Activated T-cell treated with anti-CD3 and anti-CD28 coated beads for 48 hours (primary cell): ENCODE measurements around the gene ZNF302.
"Not testable (repeated sequence)": the region's sequence is repeated elsewhere in the genome, so short reads cannot be mapped to it uniquely, and the experiment has no call there.

Experiments
- DNase-seq: peaks from one replicate; pipeline ENCODE4 v3.0.0-alpha.2; 2020; ENCODE audit warnings: low read depth

The ZNF302 gene

DNA sequence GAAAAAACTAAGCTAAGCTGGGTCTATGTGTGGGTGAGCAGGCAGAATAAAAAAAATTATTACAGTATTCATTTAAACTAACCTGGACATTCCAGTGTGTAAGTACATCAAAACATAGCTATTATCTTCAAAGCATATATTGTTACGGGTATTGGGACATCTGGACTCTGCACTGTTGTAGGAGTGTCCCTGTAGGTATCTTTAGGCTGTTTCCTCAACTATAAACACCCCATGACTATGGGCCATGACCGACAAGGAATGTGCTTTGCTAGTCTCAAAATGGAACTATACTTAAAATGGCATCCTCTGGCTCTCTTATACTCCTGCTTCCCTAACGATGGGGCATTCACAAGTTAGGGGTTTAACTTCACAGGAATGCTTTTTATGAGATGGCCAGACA, 3.9 kb upstream of the ZNF302 start:
- DNase-seq, result no peak

DNA sequence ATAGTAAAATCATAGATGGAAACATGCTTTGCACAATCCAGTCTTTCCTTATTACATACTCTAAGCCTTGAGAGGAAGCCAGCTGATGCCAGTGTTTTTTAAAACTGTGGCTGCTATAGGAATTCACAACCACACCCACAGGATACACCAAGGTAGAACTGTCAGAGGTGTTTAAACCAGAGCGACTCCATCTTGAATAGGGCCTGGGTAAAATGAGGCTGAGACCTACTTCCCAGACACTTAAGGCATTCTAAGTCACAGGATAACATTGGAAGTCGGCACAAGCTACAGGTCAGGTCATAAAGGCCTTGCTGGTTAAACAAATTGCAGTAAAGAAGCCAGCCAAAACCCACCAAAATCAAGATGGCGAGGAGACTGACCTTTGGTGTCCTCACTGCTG, 2.2 kb upstream of the ZNF302 start:
- DNase-seq, result no peak

DNA sequence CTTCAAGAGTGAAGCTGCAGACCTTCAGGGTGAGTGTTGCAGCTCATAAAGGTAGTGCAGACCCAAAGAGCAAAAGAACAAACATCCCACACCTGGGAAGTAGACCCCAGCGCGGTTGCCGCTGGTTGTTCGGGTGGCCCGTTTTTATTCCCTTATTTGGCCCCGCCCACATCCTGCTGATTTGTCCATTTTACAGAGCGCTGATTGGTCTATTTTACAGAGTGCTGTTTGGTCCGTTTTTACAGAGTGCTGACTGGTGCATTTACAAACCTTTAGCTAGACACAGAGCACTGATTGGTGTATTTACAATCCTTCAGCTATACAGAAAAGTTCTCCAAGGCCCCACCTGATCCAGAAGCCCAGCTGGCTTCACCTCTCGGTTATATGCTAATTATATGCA, 1.6 kb upstream of the ZNF302 start:
- no peak for DNase-seq

DNA sequence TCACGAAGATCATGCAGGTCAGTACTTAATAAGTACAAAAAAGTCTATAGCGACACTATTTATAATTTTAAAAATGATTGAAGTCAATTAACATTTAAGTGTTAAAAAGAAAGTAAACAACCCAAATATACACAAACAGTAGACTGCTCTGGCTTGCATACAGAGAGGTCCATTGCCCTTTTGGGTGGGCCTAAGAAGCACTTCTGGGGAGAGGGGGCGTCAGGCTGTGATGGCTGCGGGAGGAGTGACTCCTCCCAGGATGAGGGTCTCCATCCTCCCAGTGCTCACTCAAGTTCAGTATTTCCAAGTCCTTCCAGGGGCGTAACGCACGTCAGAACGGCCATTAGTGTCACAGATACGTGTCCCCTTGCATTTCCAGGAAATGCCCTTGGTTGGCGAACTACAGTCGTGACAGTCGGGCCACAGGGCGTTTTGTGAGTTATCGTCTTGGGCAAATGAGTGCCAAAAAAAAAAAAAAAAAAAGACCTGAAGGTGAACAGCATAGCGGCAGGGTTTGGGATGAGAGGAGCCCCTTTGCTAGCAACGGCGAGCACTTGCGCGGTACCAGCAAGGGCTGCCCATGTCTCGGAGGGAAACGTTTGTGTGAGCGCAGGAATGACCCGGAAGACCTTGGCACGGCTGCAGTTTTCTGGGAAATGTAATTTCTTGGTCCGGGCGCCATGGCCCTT, 637 bp upstream of the ZNF302 start, which contains the start of gene SCGB2B2:
Gene SCGB2B2, minus strand, starts transcription at position 463 of the 689 bp plus-strand sequence. CDS start 82,596 bp downstream, outside the sequence.
- peak; percentile 43 for DNase-seq

DNA sequence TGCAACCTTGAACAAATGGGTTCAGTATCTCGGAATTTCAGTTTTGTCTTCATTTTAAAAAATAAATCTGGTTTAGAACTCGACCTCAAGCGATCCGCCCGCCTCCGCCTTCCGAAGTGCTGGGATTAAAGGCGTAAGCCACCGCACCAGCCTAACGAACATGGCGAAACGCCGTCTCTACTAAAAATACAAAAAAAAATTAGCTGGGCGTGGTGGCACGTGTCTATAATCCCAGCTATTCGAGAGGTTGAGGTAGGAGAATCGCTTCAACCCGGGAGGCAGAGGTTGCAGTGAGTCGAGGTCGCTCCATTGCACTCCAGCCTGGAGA, 571 bp downstream of the ZNF302 start:
- no peak for DNase-seq

DNA sequence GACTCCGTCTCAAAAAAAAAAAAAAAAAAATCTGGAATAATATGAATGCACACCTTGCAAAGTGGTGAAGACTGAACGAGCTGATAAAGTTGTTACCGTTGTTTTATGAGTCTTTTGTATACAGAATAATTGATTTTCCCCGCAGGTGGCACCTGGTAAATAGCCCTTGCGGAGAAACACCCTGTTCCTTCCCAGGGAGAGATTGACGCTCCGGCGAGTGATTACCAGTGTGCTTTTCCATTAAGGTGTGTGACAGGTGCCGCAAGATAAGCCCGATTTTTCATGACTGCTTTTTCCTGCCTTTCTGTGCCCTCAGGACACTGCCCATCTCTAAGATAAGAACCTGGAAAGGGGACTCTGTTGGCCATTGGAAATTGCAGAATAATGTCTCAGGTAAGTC, 943 bp downstream of the ZNF302 start:
- no peak for DNase-seq

DNA sequence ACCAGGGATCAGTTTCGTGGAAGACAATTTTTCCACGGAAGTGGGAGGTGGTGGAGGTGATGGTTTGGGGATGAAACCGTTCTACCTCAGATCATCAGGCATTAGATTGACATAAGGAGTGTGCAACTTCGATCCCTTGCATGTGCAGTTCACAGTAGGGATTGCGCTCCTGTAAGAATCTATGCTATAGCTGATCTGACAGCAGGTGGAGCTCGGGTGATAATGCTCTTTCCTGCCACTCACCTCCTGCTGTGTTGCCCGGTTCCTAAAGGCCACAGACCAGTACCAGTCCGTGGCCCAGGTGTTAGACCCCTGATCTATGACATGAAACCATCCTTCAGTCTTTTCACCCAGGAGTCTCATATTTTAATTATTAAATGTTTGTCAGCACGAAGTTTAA, 4.0 kb downstream of the ZNF302 start:
- DNase-seq, result no peak

DNA sequence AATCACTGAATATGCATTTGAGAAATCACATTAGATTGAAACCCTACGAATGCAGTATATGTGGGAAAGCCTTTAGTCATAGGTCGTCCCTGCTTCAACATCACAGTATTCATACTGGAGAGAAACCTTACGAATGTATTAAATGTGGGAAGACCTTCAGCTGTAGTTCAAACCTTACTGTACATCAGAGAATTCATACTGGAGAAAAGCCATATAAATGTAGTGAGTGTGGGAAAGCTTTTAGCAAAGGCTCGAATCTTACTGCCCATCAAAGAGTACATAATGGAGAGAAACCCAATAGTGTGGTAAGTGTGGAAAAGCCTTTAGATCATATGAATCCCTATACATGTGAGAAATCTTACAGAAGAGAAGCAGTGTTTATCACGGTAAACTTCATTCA, 7.8 kb downstream of the ZNF302 start:
- DNase-seq, result not testable (repeated sequence)

DNA sequence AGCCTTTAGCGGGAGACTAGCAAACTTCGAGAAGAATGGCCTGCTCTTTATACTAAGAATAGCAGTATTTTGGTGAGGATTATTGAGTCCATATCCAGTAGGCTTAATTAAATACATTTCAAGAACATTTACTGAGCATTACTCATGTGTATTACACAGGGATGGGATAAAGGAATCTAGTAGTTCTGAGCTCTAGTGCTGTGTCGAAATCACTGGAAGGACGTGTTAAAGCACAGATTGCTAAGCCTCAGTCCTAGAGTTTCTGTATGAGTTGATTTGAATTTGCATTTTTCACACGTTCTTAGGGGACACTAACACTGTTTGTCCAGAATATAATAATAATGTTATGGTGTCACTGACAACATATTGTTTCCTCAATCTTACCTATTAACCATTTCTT, 9.0 kb downstream of the ZNF302 start:
- no peak for DNase-seq

DNA sequence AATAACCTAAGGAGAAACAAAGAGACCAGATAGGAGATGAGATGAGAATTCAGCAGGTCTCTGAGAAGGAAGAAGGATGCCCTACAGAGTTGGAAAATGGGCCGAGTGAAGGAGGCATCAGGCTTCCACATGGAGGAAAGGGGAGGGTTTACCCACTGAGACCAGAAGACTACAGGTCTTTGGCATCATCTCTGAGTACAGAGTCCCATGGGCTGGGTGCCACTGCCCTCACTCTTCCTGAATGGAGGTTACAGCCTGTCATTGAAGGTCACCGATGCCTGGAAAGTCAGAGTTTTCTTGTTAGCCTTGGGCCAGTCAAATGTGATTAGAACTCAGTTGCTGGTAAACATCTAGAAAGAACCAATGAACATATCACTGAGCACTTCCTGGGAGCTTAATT, 9.9 kb downstream of the ZNF302 start:
- DNase-seq, result no peak

DNA sequence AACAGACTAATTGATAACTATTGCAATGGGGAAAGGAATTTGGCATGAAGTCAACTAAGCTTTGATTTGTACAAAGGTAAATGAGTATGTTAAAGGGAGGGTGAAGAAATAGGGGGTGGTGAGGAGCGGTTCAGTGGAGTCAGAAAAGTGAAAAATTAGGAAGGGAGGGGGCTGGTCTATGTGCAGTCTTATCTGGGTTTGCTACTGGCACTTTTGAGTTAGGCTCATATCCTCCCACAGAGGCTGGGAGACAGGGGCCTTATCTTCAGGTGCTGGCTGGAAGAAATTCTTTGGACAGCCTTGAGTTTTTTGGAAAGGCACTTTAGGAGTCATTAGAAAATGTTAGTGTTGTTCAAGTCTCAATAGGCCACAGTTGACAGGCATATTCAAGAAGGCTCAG, 11.1 kb downstream of the ZNF302 start:
- DNase-seq, result no peak

DNA sequence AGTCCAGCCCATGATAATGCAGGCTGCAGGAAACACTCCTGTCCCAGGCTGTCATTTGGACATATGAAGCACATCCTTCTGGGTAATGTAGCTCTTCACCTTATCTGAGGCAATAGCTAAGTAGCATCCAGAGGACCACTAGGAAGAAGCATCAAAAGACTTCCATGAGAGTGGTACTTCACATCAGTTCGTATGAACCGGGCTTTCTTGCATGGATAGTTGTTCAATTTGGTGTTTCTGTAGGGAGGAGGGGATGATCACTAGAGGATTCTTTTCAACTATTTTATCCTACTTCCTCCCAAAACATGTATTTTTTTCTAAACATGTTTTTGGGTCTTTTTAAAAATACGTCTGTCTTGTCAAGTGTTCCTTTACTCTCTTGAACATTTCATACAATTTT, 12.9 kb downstream of the ZNF302 start:
- no peak for DNase-seq

DNA sequence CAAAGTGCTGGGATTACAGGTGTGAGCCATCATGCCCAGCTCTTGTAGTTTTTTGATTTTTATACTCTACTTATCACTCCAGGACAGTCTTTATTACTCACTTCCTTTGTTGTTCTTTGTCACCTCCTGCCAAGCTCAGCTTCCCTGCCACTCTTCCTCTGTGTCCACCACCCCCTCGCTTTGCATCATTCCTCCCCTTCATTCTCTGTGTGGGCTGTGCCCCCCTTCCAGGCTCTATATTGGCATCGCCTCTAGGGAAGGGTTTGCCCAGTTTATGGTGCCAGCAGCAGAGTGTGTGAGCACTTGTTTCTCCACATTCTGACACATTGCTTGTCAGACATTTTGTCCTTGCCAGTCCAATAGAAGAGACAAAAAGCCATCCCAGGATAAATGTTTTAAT, 15.1 kb downstream of the ZNF302 start:
- no peak for DNase-seq

DNA sequence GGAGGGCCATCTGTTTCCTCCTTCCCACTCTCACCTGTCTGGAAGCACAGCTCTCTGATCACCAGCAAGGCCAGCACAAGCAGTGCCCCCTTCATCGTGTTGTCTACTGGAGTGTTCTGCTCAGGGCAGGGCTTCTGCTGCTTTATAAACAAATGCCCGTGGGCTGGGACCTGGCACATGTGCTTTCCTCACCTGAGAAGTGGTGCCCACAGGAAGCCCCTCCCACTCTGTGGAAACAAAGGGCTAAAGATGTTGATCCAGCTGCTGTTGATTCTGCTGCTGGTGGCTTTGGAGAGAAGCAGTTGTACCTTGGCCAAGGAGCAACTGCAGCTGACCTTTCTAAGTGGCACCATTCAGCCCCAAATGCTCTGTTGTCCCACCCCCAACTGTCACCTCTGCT, 30.2 kb downstream of the ZNF302 start:
- no peak for DNase-seq

DNA sequence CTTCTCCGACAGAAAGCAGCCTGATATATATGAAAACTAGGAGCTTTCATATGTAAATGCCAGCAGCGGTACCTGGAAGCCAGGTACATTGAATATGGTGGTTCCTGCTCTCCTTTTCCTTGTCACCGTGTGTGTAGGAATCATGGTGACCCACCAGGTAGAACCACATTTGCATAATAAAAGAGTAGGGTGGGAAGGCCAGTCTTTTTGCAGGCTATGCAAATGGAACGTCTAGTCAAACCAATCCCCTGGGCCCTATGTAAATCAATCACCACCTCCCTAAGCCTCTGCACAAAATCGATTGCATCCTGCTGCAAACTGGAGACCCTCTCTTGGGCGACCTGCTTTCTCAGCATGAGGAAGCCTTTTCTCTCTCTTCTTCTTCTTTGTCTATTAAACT, 34.4 kb downstream of the ZNF302 start:
- no peak for DNase-seq

DNA sequence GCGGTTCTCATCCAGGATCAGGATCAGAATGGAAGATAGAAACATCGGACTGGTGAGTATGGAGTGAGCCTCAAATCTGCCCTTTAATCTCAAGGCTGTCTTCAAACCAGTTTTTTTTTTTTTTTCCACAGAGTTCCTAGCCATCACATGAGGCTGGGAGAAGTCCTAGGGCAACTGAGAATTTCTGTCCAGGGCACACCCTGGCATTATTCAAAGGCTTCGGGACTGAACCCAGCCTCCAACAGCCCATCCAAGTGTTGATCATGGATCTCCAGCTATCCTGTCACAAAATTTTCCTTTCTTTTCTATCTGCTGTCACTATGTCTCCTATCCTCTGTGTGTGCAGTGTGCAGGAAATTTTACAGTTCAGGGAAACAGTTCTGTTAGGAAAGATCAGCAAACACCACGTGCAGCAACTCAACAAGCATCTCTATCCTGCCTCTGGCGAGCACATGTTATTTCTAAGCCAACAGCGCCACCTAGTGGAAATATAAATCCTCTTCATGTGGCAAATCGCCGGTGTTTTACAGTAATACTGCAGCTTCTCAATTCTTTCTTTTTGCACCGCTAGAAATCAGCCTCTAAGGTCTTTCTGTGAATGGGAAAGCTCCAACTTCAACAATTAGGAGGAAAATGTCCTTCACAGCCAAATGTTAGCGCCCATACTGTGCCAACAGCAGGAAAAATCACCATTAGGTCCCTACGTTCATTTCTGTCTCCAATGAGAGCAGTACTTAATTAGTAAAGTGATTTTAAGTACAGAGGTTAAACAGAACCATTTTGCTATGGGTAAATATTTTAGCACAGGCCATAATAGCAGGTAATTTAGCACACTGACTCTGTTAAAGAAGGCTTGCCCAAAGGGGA, 35.1 kb downstream of the ZNF302 start:
- peak; percentile 22 for DNase-seq

DNA sequence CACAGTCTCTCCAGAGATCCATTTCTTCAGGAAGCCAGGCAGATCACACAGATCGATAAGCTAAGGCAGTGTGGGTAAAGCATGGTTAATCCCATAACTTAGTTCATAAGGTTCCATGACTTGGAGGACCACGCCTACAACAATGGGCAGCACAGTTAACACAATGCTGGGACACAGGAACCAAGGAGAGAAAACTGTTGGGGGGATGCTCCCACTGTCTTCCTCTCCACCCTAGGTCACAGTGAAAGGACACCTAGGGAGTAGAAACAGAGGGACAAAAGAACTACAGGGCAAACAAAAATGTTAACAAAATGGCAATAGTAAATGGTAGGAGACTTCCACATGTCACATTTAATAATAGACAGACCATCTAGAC, 35.8 kb downstream of the ZNF302 start:
- no peak for DNase-seq

DNA sequence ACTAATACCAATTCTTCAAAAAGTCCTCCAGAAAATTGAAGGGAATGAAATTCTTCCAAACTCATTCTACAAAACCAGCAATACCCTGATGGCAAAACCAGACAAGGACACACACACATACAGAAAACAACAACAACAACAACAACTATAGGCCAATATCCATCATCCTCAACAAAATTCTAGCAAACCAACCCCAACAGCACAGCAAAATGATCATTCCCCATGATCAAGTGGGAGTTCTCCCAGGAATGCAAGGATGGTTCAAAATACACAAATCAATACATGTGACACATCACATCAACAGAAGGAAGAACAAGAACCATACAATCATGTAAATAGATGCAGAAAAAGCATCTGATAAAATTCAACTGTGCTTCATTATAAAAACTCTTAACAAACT, 37.9 kb downstream of the ZNF302 start:
- DNase-seq, result no peak

DNA sequence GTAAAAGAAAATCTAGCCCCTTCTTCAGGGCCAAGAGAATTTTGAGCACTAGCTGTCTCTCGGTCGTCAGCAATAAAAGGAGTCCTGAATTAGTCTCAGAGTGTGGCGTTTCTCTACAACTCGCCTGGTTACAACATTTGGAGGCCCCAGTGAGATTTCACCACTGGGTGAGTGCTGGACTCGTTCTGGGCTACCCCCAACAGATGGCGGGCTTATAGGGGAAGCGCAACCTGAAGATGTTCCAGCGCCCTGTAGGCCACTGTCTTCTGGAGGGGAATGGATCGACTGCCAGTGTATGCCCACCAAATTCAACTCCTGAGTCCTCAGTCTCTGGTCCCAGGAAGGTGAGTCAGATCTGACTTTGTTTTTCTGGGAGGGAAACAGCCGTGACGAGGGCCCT, 44.9 kb downstream of the ZNF302 start:
- no peak for DNase-seq

DNA sequence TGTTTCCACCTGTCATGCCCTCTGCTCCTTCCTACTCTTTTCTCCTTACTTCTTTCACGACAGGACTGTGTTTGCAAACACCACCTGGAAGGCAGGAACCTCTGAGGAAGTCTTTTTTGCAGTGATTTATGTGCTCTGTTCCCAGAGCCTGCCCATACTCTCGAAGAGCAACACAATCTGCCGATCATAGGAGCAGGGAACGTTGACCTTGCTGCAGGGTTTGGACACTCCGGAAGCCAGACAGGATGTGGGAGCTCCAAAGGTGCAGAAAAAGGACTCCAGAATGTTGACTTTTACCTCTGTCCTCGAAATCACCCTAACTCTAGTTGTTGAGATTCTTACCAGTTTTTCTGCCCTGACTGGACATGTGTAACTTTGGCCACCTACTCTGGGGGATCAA, 47.9 kb downstream of the ZNF302 start:
- no peak for DNase-seq

DNA sequence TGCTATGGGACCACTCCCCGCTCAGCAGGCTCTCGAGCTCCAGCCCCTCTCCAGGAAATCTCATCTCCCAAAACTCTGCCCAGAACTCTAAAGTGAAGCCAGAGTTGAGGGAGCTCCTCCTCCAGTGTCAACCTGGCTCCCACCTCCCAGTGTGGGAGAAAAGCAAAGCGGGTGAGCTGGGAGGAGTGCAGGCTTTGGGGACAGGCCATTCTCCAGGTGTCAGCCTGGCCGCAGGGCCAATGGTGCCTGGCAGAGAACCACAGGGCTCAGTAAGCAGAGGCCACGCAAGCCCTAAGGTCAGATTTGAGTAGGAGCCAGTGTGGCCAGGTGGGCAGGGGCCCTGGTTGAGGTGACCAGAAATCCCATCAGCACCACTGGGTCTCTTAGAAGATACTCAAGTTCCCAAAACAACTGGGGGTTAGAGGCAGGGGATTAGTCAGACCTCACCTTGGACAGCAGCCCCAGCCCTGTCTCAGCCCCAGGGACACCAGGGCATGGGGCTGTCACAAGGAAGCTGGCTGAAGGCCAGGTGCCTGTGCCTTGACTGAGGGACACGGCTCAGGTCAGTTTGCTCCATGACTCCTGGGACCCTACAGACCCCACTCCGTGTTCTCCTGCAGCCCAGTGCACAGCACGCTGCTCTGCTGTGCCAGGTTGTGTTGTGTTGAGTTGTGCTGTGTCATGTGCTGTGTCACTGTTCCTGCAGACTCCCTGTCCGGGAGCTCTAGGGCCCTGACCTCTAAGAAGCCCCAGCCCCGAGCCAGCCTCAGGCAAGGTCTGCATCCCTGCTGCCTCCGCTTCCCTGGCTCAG, 53.7 kb downstream of the ZNF302 start:
- DNase-seq, result no peak

DNA sequence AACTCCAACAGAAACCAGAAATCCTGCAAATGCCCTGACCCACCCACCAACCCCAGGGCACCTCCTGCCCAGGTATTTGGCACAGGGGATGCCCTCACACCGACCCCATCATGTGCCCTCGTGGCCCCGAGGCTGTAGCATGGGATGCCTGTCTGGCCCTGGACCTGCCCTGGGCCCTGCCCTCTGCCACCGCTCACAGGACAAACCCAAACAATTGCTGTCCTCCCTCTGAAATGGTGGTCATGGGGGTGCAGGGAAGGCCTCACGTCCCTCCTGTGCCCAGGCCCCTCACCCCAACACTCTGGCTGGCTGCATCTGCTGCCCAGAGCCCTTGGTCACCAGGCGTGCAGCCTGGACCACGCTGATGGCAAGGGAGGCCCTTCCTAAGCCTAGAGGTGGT, 54.5 kb downstream of the ZNF302 start:
- DNase-seq, result no peak

DNA sequence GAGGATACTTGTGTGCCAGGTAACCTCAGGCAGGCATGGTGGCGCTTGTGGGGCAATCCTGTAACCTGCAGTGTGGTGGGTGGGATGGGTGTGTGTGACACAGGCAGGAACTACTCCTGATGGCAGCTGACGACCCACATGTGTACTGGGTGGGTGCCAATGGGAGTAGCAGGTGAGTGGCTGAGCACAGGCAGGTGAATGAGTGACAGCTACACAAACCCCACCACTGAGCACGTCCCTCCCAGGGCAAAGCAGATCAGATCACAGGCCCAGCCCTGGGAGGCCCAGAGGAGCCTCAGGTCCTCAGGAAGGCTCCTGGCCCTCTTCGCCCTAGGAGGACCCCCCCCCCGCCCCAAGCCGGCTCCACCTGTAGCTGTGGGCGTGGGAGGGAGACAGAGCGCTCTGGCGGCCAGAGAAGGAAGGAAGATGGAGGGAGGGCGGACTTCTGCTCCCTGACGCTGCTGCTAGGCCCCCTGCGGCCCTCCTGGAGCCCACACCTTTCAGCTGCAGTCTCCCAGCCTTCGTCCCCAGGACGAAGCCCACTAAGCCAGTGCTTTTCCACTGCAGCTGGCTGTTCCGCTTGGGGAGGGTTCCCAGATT, 55.2 kb downstream of the ZNF302 start:
- no peak for DNase-seq
